H9 (cell line): Measurements from ENCODE around the gene TMEM31. TPM values are rescaled to one million over a fixed set of nuclear protein-coding genes. Genes with fewer than 3 reads are reported as not detected.

Experiments used
- DNase-seq: peaks from one replicate; pipeline ENCODE4 v3.0.0-alpha.2; 2017
- H2AFZ ChIP-seq: one replicate; pipeline ENCODE4 v1.6.1; 2013; ENCODE audit warnings: mild to moderate bottlenecking, low read length, control low read depth, moderate library complexity
- H2AK5ac ChIP-seq: 2 replicates; pipeline ENCODE4 v1.6.1; 2013; ENCODE audit warnings: low read length, control low read depth, mixed read lengths; ENCODE audit not compliant: insufficient read length
- H2BK120ac ChIP-seq: one replicate; pipeline ENCODE4 v1.6.1; 2013; ENCODE audit warnings: low read depth, mild to moderate bottlenecking, low read length, control low read depth, inconsistent platforms; ENCODE audit not compliant: poor library complexity, severe bottlenecking
- H2BK12ac ChIP-seq: 2 replicates; pipeline ENCODE4 v1.6.1; 2013; ENCODE audit warnings: low read length, control low read depth, mixed read lengths, low read depth; ENCODE audit not compliant: insufficient read length
- H2BK15ac ChIP-seq: 2 replicates; pipeline ENCODE4 v1.6.1; 2013; ENCODE audit warnings: low read depth, low read length, control low read depth
- H2BK20ac ChIP-seq: one replicate; pipeline ENCODE4 v1.6.1; 2013; ENCODE audit warnings: low read depth, mild to moderate bottlenecking, low read length, control low read depth, inconsistent platforms; ENCODE audit not compliant: poor library complexity, severe bottlenecking
- H2BK5ac ChIP-seq: 2 replicates; pipeline ENCODE4 v1.6.1; 2013; ENCODE audit warnings: low read length, control low read depth, mixed read lengths; ENCODE audit not compliant: insufficient read length
- H3K14ac ChIP-seq: 2 replicates; pipeline ENCODE4 v1.6.1; 2013; ENCODE audit warnings: low read length, control low read depth; ENCODE audit not compliant: insufficient read depth
- H3K18ac ChIP-seq: 2 replicates; pipeline ENCODE4 v1.6.1; 2013; ENCODE audit warnings: low read depth, mild to moderate bottlenecking, mixed read lengths, low read length, control low read depth; ENCODE audit not compliant: insufficient read length
- H3K23ac ChIP-seq: 2 replicates; pipeline ENCODE4 v1.6.1; 2013; ENCODE audit warnings: low read length, control low read depth, mixed read lengths, low read depth; ENCODE audit not compliant: insufficient read length
- H3K23me2 ChIP-seq: 2 replicates; pipeline ENCODE4 v1.6.1; 2013; ENCODE audit warnings: low read depth, mild to moderate bottlenecking, mixed read lengths, low read length, control low read depth; ENCODE audit not compliant: insufficient read length, poor library complexity, severe bottlenecking
- H3K27ac ChIP-seq: 2 replicates; pipeline ENCODE4 v1.5.1; 2013; ENCODE audit warnings: low read length, control low read depth, mixed read lengths, low read depth; ENCODE audit not compliant: insufficient read length
- H3K27me3 ChIP-seq: 2 replicates; pipeline ENCODE4 v1.6.1; 2013; ENCODE audit warnings: low read length, control low read depth, inconsistent platforms; ENCODE audit not compliant: insufficient read depth
- H3K4ac ChIP-seq: 2 replicates; pipeline ENCODE4 v1.6.1; 2013; ENCODE audit warnings: low read depth, mild to moderate bottlenecking, control low read depth, inconsistent platforms, low read length, moderate library complexity
- H3K4me1 ChIP-seq: 2 replicates; pipeline ENCODE4 v1.6.1; 2013; ENCODE audit warnings: low read length, control low read depth, inconsistent platforms; ENCODE audit not compliant: insufficient read depth
- H3K4me2 ChIP-seq: 2 replicates; pipeline ENCODE4 v1.6.1; 2013; ENCODE audit warnings: low read length, control low read depth, mixed read lengths; ENCODE audit not compliant: insufficient read length, insufficient read depth
- H3K56ac ChIP-seq: 2 replicates; pipeline ENCODE4 v1.6.1; 2013; ENCODE audit warnings: low read depth, mild to moderate bottlenecking, mixed read lengths, low read length, control low read depth; ENCODE audit not compliant: insufficient read length
- H3K79me1 ChIP-seq: 2 replicates; pipeline ENCODE4 v1.6.1; 2013; ENCODE audit warnings: low read depth, mild to moderate bottlenecking, moderate library complexity, low read length, control low read depth, inconsistent platforms; ENCODE audit not compliant: insufficient read depth, poor library complexity, severe bottlenecking
- H3K79me2 ChIP-seq: 2 replicates; pipeline ENCODE4 v1.6.1; 2013; ENCODE audit warnings: low read length, control low read depth, inconsistent platforms; ENCODE audit not compliant: insufficient read depth
- H3K9ac ChIP-seq: 2 replicates; pipeline ENCODE4 v1.6.1; 2013; ENCODE audit warnings: low read length, control low read depth, mixed read lengths; ENCODE audit not compliant: insufficient read length; ENCODE audit errors: extremely low read depth
- H3K9me3 ChIP-seq: one replicate; pipeline ENCODE4 v1.6.1; 2013; ENCODE audit warnings: low read depth, low read length, inconsistent platforms; ENCODE audit not compliant: control insufficient read depth
- H3T11ph ChIP-seq: one replicate; pipeline ENCODE4 v1.6.1; 2013; ENCODE audit warnings: mild to moderate bottlenecking, low read length, control low read depth, inconsistent platforms
- H4K20me1 ChIP-seq: one replicate; pipeline ENCODE4 v1.6.1; 2013; ENCODE audit not compliant: control insufficient read depth, insufficient read length, insufficient read depth
- H4K5ac ChIP-seq: 2 replicates; pipeline ENCODE4 v1.6.1; 2013; ENCODE audit warnings: low read depth, mild to moderate bottlenecking, mixed read lengths, low read length, control low read depth; ENCODE audit not compliant: insufficient read length
- H4K8ac ChIP-seq: replicated peaks from 2 replicates; pipeline ENCODE4 v1.6.1; 2013; ENCODE audit warnings: low read length, control low read depth, mixed read lengths, low read depth; ENCODE audit not compliant: insufficient read length
- H4K91ac ChIP-seq: 2 replicates; pipeline ENCODE4 v1.6.1; 2013; ENCODE audit warnings: low read depth, mild to moderate bottlenecking, moderate library complexity, mixed read lengths, low read length, control low read depth; ENCODE audit not compliant: insufficient read length
- H3K27ac Mint-ChIP-seq, 3 experiments: 2 replicates in 2 of 3; 3 replicates in 1 of 3; pipeline ENCODE4 v1.8.0; 2020 to 2021; ENCODE audit warnings: mixed read lengths in 3 of 3, mild to moderate bottlenecking in 1 of 3, moderate library complexity in 1 of 3
- H3K27me3 Mint-ChIP-seq: 2 replicates; pipeline ENCODE4 v1.8.0; 2021; ENCODE audit warnings: low read depth, mild to moderate bottlenecking, moderate library complexity, mixed read lengths
- H3K36me3 Mint-ChIP-seq, 3 experiments: 2 replicates in 2 of 3; 3 replicates in 1 of 3; pipeline ENCODE4 v1.8.0; 2020 to 2021; ENCODE audit warnings: low read depth in 3 of 3, mixed read lengths in 3 of 3; ENCODE audit not compliant: insufficient read depth in 1 of 3
- H3K4me1 Mint-ChIP-seq, 2 experiments: 2 replicates each; pipeline ENCODE4 v1.8.0; 2020; ENCODE audit warnings: mixed read lengths in 2 of 2
- H3K4me3 Mint-ChIP-seq, 2 experiments: 2 replicates in 1 of 2; 3 replicates in 1 of 2; pipeline ENCODE4 v1.8.0; 2020 to 2021; ENCODE audit warnings: mild to moderate bottlenecking in 2 of 2, mixed read lengths in 2 of 2, moderate library complexity in 1 of 2
- H3K9me3 Mint-ChIP-seq, 2 experiments: 2 replicates in 1 of 2; 3 replicates in 1 of 2; pipeline ENCODE4 v1.8.0; 2020; ENCODE audit warnings: mild to moderate bottlenecking in 2 of 2, mixed read lengths in 2 of 2, moderate library complexity in 1 of 2
- CTCF ChIP-seq: fragments of 200-600 bp; sonication (generic); conservative IDR thresholded peaks from 3 replicates; pipeline ENCODE4 v1.8.0; 2021; ENCODE audit warnings: antibody characterized with exemption, mild to moderate bottlenecking
- WGBS: extraction: QIAGEN DNeasy Blood & Tissue Kit; methylation state at CpG from one replicate; pipeline ENCODE4 v1.1.7; 2013; ENCODE audit warnings: missing lambda C conversion rate, low lambda C conversion rate, mixed read lengths; ENCODE audit not compliant: insufficient read length; ENCODE audit errors: extremely low coverage; 5-methylcytosine and 5-hydroxymethylcytosine counted together
- total RNA-seq: library from RNA; stranded (reverse); gene quantifications from 2 replicates; pipeline ENCODE4 v1.2.1, GENCODE V29; 2021

The TMEM31 gene
- total RNA-seq, 1 experiment from 2014 or later = 0.55 TPM

- no CpG with 5 or more reads among the region's 5 CpGs for WGBS
These were observed 15.8 kb downstream of the TMEM31 start for GRCh38 chrX:103726477-103726876.

More at GRCh38 chrX:103726477-103726876, 15.8 kb downstream of the TMEM31 start:
- Histone ChIP-seq H3K4me1 (peaks cover 18% of the 10 kb centered on the region; the same call in 1 of the 2 replicates), H3K56ac (no peak overlapping the region), H2BK5ac (no peak overlapping the region), H4K5ac (no peak overlapping the region), H3T11ph (no peak overlapping the region), H2AFZ (no peak overlapping the region), H3K27ac (no peak overlapping the region), H2BK15ac (no peak overlapping the region), H3K4ac (no peak overlapping the region), H4K8ac (no peak overlapping the region), H3K79me2 (no peaks in the 10 kb centered on the region), H3K23ac (no peak overlapping the region), H3K14ac (no peak overlapping the region), H3K79me1 (no peaks in the 10 kb centered on the region), H3K9me3 (no peaks in the 10 kb centered on the region), H3K4me2 (no peak overlapping the region), H4K20me1 (no peaks in the 10 kb centered on the region), H2BK120ac (no peak overlapping the region), H3K9ac (no peak overlapping the region), H2BK20ac (no peak overlapping the region), H2BK12ac (no peak overlapping the region), H3K27me3 (no peaks in the 10 kb centered on the region), H4K91ac (no peak overlapping the region), H2AK5ac (no peak overlapping the region), H3K18ac (no peak overlapping the region), H3K23me2 (no peaks in the 10 kb centered on the region)
- Mint-ChIP-seq H3K36me3 (no peaks in the 10 kb centered on the region; a peak in 1 of 7 replicates), H3K27ac (no peak overlapping the region), H3K27me3 (peaks cover 12% of the 10 kb centered on the region), H3K4me1 (peaks cover 52 to 62% of the 10 kb centered on the region in 2 experiments), H3K9me3 (peaks cover 0 to 29% of the 10 kb centered on the region in 2 experiments; a peak in 2 of 5 replicates), H3K4me3 (0 out of 5 replicates have a peak overlapping the region, but pooled peaks of 1 of the 2 experiments have one; percentile 24)
- no peak for TF ChIP-seq CTCF
- DNase-seq = no peak
